ENCODE results near the gene LAMA5. TPM values are rescaled to one million over a fixed set of nuclear protein-coding genes. Genes with fewer than 3 reads are reported as not detected.

The LAMA5 gene
- polyA plus RNA-seq, 1 of the 3 experiments (the other 2 are of a cell fraction) = 27.2 TPM

DNA sequence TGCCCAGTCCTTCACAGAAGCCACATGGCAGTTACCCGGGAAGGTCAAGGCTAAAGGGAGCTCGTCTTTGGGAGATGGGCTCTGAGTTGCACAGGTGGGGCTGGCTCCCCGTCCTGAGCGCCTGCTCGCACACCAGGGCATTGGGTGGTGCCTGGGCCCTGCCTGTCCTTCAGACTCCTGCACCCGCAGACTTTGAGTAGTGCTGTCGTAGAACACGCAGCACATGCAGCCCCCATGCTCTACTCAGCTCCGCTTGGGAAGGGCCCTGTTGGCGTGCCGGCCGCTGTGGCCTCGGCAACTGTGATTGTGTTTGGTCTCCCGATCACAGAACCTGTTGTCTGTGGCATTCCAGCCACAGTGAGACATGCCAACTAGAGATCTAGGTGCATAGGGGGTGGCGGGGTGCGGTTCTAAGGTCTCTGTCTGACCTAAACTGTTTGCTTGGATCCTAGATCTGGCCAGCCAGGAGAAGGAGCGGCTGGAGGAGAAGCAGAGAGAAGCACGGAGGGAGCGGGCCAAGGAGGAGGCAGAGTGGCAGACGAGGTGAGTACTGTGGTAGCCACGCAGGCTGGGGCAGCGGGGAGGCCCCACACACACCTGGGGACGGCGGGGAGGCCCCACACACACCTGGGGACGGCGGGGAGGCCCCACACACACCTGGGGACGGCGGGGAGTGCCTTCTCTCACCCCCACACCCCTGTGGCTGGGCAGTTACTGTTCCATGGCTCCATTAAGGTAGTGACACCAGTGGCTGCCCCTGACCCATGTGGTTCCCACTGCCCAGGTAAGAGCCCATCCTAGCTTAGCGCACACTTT lies 75.7 kb downstream of the LAMA5 start:
- Histone ChIP-seq H2AFZ (ENCODE audit: low read depth) (no peak overlapping the region), H4K20me1 (ENCODE audit: insufficient read depth) (no peaks in the 10 kb centered on the region), H3K9me2 (no peaks in the 10 kb centered on the region), H3F3A (replicated peaks; ENCODE audit: insufficient read depth) (no peaks in the 10 kb centered on the region), H3K4me3 (ENCODE audit: low read depth in 2 of 2, low read length in 1 of 2) (no peak overlapping the region), H3K4me2 (no peak overlapping the region), H3K27ac (ENCODE audit: low read depth in 2 of 2, low read length in 1 of 2) (no peak overlapping the region), H3K9ac (no peak overlapping the region), H3K36me3 (replicated peaks in 1 of 2; ENCODE audit: control insufficient read depth in 1 of 2, insufficient read depth in 2 of 2, low read length in 1 of 2) (peaks cover 8 to 36% of the 10 kb centered on the region in 2 experiments), H3K27me3 (ENCODE audit: insufficient read depth) (no peaks in the 10 kb centered on the region), H3K4me1 (ENCODE audit: control insufficient read depth in 1 of 2, insufficient read depth in 2 of 2, low read depth in 1 of 2, low read length in 1 of 2) (no peaks in the 10 kb centered on the region), H3K79me2 (ENCODE audit: insufficient read depth) (no peaks in the 10 kb centered on the region), H3K9me3 (no peaks in the 10 kb centered on the region)
- 98% methylated on average over 22 of the region's 29 CpGs for WGBS (ENCODE audit: low lambda C conversion rate)
- TF ChIP-seq REST (IDR thresholded peaks at IDR 0.05; ENCODE audit: low read depth, low read length) (no peak), GATA2 (CRISPR knock-in tag; IDR thresholded peaks at IDR 0.05) (no peak), RCOR1 (IDR thresholded peaks at IDR 0.05; ENCODE audit: low read length) (no peak)
- TF ChIP-seq, protein P1, sequence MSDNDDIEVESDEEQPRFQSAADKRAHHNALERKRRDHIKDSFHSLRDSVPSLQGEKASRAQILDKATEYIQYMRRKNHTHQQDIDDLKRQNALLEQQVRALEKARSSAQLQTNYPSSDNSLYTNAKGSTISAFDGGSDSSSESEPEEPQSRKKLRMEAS (IDR thresholded peaks at IDR 0.05; ENCODE audit: low read depth) = no peak
- POLR2A ChIA-PET = no interaction called here
- DNase-seq = no peak
- CTCF ChIA-PET = interaction anchor here (1.4 to 2.0 kb wide), 3 partner anchors 9 to 77 kb away, joined by 3 to 7 read pairs (median 4); partner anchors contain the start of gene ADRM1

GRCh38 chr20:62289898-62290297 lies 77.2 kb downstream of the LAMA5 start:
- Histone ChIP-seq H3K9me2 (no peaks in the 10 kb centered on the region), H3K4me2 (no peak overlapping the region), H3K36me3 (replicated peaks in 1 of 2; ENCODE audit: control insufficient read depth in 1 of 2, insufficient read depth in 2 of 2, low read length in 1 of 2) (peaks cover 6 to 33% of the 10 kb centered on the region in 2 experiments), H3K4me1 (ENCODE audit: control insufficient read depth in 1 of 2, insufficient read depth in 2 of 2, low read depth in 1 of 2, low read length in 1 of 2) (no peaks in the 10 kb centered on the region), H3K27ac (ENCODE audit: low read depth in 2 of 2, low read length in 1 of 2) (no peak overlapping the region), H3K9ac (no peak overlapping the region), H3K79me2 (ENCODE audit: insufficient read depth) (no peaks in the 10 kb centered on the region), H3K4me3 (ENCODE audit: low read depth in 2 of 2, low read length in 1 of 2) (no peak overlapping the region), H3K27me3 (ENCODE audit: insufficient read depth) (no peaks in the 10 kb centered on the region), H2AFZ (ENCODE audit: low read depth) (no peak overlapping the region), H3F3A (replicated peaks; ENCODE audit: insufficient read depth) (no peaks in the 10 kb centered on the region), H3K9me3 (no peaks in the 10 kb centered on the region), H4K20me1 (ENCODE audit: insufficient read depth) (no peaks in the 10 kb centered on the region)
- ChIA-PET POLR2A (no interaction called here), CTCF (interaction anchor here (2.0 kb wide), 1 partner anchor 13 kb away, joined by 7 read pairs; the partner anchor contains the start of gene ADRM1)
- DNase-seq = no peak
- WGBS (ENCODE audit: low lambda C conversion rate) = 97% methylated on average over 8 of the region's 8 CpGs
- TF ChIP-seq REST (IDR thresholded peaks at IDR 0.05; ENCODE audit: low read depth, low read length) = no peak
- TF ChIP-seq SIN3A (IDR thresholded peaks at IDR 0.05; ENCODE audit: borderline replicate concordance, low read depth, low read length) = no peak
- TF ChIP-seq MXI1 (IDR thresholded peaks at IDR 0.05; ENCODE audit: low read depth, low read length) = no peak
- TF ChIP-seq, protein P2, sequence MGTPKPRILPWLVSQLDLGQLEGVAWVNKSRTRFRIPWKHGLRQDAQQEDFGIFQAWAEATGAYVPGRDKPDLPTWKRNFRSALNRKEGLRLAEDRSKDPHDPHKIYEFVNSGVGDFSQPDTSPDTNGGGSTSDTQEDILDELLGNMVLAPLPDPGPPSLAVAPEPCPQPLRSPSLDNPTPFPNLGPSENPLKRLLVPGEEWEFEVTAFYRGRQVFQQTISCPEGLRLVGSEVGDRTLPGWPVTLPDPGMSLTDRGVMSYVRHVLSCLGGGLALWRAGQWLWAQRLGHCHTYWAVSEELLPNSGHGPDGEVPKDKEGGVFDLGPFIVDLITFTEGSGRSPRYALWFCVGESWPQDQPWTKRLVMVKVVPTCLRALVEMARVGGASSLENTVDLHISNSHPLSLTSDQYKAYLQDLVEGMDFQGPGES (IDR thresholded peaks at IDR 0.05; ENCODE audit: low read depth, low read length) = no peak
- TF ChIP-seq SMC3 (IDR thresholded peaks at IDR 0.05; ENCODE audit: low read depth, low read length) = no peak
- TF ChIP-seq EZH2phosphoT487 (IDR thresholded peaks at IDR 0.05; ENCODE audit: borderline replicate concordance, low read depth) = no peak
- no peak for TF ChIP-seq TAF1 (IDR thresholded peaks at IDR 0.05; ENCODE audit: borderline replicate concordance, low read depth, low read length)
- no peak for TF ChIP-seq EP300 (IDR thresholded peaks at IDR 0.05; ENCODE audit: borderline replicate concordance in 1 of 2, low read depth in 1 of 2, low read length in 1 of 2)
- TF ChIP-seq NFIC (IDR thresholded peaks at IDR 0.05; ENCODE audit: borderline replicate concordance) = no peak
- TF ChIP-seq CTCF (IDR thresholded peaks at IDR 0.05) = no peak
- TF ChIP-seq RFX5 (IDR thresholded peaks at IDR 0.05; ENCODE audit: low read length) = no peak
- TF ChIP-seq GATA2 (CRISPR knock-in tag; IDR thresholded peaks at IDR 0.05) = no peak
